Kidney epithelial cell (primary cell): ENCODE data around the gene CLPSL1. TPM values are rescaled to one million over a fixed set of nuclear protein-coding genes. Genes with fewer than 3 reads are reported as not detected.

Source experiments
- DNase-seq: peaks from one replicate; pipeline ENCODE4 v3.0.0-alpha.2; 2010; ENCODE audit warnings: low read depth
- H3K27me3 ChIP-seq: 2 replicates; pipeline ENCODE4 v1.6.0; 2011; ENCODE audit warnings: low read length; ENCODE audit not compliant: control insufficient read depth, insufficient read depth
- H3K36me3 ChIP-seq: 2 replicates; pipeline ENCODE4 v1.5.1; 2011; ENCODE audit warnings: low read length; ENCODE audit not compliant: control insufficient read depth, insufficient read depth
- H3K4me3 ChIP-seq: 2 replicates; pipeline ENCODE4 v1.5.1; 2011; ENCODE audit warnings: low read depth, mild to moderate bottlenecking, control low read depth, low read length
- CTCF ChIP-seq: IDR thresholded peaks from 2 replicates; pipeline ENCODE4 v1.5.1; 2011; ENCODE audit warnings: mild to moderate bottlenecking, moderate library complexity, low read length, control low read depth, inconsistent platforms; ENCODE audit not compliant: insufficient read depth, poor library complexity, severe bottlenecking
- total RNA-seq: library from RNA; depleted of rRNA; stranded (reverse); fragments of >200 nt; gene quantifications from 2 replicates; pipeline ENCODE4 v1.2.3, GENCODE V29; 2015

CLPSL1 gene
- total RNA-seq, 1 donor from 2014 or later: not detected

GRCh38 chr6:35795453-35796071 is 14.7 kb downstream of the CLPSL1 start:
- Histone ChIP-seq H3K36me3 (no peaks in the 10 kb centered on the region), H3K4me3 (no peak overlapping the region), H3K27me3 (peaks cover 2% of the 10 kb centered on the region)
- no peak for TF ChIP-seq CTCF
- no peak for DNase-seq

- TF ChIP-seq CTCF: no peak
- Histone ChIP-seq H3K4me3 (no peak overlapping the region), H3K36me3 (no peaks in the 10 kb centered on the region), H3K27me3 (peaks cover 2% of the 10 kb centered on the region)
- DNase-seq: no peak
These were observed 15.4 kb downstream of the CLPSL1 start for GRCh38 chr6:35796236-35796635.

- peaks cover 2% of the 10 kb centered on the region for H3K27me3 ChIP-seq
- no peak for TF ChIP-seq CTCF
- H3K4me3 ChIP-seq: no peak overlapping the region
- H3K36me3 ChIP-seq: no peaks in the 10 kb centered on the region
- no peak for DNase-seq
These were observed 17.2 kb downstream of the CLPSL1 start for GRCh38 chr6:35797837-35798526.

GRCh38 chr6:35798706-35799105 is 17.9 kb downstream of the CLPSL1 start:
- no peaks in the 10 kb centered on the region for H3K36me3 ChIP-seq
- H3K27me3 ChIP-seq: peaks cover 2% of the 10 kb centered on the region
- DNase-seq: no peak
- no peak for TF ChIP-seq CTCF
- no peak overlapping the region for H3K4me3 ChIP-seq

GRCh38 chr6:35801148-35801547 is 20.3 kb downstream of the CLPSL1 start:
- H3K36me3 ChIP-seq: no peaks in the 10 kb centered on the region

More at GRCh38 chr6:35801148-35801547, 20.3 kb downstream of the CLPSL1 start:
- no peak for DNase-seq
- no peak for TF ChIP-seq CTCF
- Histone ChIP-seq H3K4me3 (no peak overlapping the region), H3K27me3 (peaks cover 4% of the 10 kb centered on the region)
